HG02884 (cell line): ENCODE results near the gene RUNX1.
"Not testable (repeated sequence)": the region's sequence is repeated elsewhere in the genome, so short reads cannot be mapped to it uniquely, and the experiment has no call there.

Experiments
- ATAC-seq: cut with Tn5 transposase; IDR thresholded peaks from one replicate; pipeline ENCODE4 v1.9.1; 2021; ENCODE audit warnings: mild to moderate bottlenecking, moderate library complexity; ENCODE audit not compliant: unreplicated experiment

Gene RUNX1

DNA sequence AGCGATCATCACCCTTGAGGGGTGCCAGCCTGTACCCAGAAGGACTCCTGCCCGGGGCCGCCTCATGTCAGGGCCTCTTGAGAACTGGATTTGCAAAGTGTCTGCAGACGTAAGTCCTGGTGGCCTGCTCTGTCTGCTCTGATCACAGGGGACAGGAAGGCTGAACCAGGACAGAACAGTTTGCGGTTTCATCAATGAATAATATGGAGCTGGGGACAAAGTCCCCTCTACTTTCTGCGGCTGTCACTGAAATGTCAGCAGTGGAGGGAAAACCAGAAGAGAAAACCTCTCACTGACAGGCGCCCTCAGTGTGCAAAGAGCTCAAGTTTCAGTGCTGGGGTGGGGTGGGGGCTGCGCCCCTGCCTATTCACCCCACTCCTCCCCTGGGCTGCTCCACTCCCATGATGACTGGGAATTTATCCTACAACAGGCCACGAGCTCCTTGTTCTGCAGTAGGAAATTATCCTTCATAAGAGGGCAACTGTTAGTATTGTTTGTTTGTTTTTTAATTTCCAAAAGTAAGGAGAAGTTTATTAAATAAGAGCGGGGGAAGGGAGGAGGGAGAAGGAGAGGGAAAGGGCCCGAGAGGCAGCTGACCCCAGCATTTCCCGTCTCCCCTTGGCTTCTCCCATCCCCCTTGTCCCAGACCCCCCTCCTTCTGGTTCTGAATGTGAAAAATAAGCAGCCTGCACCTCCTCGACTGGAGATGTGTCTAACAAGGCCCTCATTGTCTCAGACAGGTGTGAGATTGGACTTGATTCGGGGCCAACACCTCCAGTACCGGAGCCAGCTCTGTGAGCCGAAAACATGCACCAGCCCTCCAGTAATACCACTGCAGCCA, 231.1 kb downstream of the RUNX1 start:
- no peak for ATAC-seq

GRCh38 chr21:34815831-34816705, 233.0 kb downstream of the RUNX1 start:
- no peak for ATAC-seq

GRCh38 chr21:34814529-34814951, 234.6 kb downstream of the RUNX1 start:
- ATAC-seq = no peak

DNA sequence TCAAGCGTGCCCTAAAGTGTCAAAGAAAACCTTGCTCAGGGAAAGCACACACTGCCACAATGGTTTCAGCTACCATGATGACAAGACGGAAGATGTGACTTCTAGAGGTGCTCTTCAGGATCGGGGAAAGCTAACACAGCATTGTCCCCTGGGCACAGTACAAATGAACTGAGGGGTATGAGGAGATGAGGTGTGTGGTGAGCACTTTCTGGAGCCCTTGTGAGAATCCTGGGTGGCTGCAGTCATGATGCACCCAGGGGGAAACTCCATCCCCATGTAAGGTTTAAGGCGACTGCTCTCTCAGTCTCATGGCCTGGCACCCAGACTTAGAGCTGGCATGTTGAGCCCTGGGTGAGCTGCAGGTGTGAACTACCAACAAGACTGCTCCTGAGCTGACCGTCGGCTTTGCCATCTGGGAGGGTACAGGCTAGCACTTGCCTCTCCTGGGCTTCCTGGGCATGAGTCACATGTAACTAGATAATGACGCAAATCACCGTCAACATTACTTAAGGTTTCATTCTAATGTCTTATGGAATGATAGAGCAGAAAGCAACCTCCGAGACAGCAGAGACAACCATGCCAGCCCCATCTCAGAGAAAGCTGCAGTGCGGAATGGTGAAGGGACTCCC, 235.7 kb downstream of the RUNX1 start:
- no peak for ATAC-seq

DNA sequence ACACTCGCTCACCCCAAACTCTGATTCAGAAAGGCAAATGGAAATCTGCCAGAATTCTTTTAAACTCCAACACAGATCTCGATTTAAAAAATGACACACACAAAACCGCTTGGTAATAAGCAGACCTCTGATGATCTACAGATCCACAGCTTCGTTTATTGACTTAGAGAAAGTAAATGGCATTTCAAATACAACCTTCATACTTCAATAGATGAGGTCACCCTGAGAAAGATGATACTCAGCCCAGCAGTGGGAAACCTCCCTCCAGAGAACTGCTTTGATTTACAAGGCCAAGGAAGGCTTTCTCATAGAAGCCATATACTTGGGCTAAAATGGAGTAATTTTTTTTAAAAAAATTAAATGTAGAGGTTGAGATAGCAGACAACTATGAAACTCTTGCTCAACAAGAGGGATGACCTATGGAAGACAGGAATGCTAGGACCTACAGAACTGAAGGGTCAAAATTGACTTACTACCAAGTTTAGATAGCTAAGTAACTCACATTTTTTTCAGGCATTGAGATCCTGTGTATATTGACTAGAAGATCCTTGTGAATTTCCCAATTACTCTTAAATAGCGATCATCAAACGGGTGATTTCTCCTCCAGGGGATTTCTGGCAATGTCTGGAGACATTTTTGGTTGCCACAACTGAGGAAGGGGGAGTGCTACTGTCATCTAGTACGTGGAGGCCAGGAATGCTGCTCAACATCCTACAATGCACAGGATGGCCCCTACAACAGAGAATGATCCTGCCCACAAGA, 236.4 kb downstream of the RUNX1 start:
- ATAC-seq = no peak

GRCh38 chr21:34811368-34811767, 237.7 kb downstream of the RUNX1 start:
- no peak for ATAC-seq

DNA sequence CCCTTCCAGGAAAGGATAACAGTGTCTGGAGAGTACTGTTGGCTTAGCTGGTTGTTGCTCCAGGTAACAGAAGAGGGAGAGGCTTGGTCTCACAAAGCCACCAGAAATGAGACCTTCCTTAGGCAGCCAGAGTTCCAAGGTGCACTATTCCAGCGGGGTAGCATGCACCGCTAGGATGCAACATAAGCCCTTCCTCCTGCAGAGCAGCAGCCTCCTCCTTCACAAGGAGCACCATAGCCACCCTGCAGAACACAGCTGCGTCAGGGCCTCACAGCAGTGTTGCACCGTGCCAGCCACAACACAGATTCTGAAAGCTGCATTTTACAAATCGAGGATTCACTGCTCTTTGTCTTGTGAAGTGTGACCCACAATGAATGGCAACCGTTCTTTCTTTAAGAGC, 238.3 kb downstream of the RUNX1 start:
- no peak for ATAC-seq

GRCh38 chr21:34809822-34810221, 239.3 kb downstream of the RUNX1 start:
- ATAC-seq = no peak

- no peak for ATAC-seq
Observed at GRCh38 chr21:34808569-34809204, 240.4 kb downstream of the RUNX1 start.

- no peak for ATAC-seq
Observed at GRCh38 chr21:34807881-34808568, 241.1 kb downstream of the RUNX1 start.

GRCh38 chr21:34807146-34807880, 241.8 kb downstream of the RUNX1 start:
- ATAC-seq = no peak

DNA sequence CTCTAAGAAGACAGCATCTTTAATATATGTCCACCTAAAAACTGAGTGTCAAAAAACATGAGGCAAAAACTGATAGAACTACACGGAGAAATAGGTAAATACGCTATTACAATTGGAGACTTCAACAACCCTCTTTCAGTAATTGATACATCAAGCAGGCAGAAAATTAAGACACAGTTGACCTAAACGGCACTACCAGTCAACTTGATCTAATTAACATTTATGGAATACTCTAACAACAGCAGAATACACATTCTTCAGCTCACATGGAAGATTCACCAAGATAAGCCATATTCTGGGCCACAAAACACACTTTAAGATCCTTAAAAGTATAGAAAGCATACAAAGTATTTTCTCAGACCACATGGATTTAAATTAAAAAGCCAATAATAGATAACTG, 242.7 kb downstream of the RUNX1 start:
- no peak for ATAC-seq

DNA sequence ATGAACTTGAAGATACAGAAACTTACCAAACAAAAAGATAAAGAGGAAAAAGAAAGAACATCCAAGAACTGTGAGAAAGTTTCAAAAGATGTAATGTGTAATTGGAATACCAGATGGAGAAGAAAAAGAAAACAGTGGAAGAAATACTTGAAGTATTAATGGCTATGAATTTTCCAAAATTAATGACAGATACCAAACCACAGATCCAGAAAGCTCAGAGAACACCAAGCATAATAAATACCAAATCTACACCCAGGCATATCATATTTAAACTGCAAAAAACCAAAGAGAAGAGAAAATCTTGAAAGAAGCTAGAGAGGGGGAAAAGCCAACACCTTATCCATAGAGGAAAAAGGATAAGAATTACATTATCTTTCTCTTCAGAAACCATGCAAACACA, 243.9 kb downstream of the RUNX1 start:
- no peak for ATAC-seq

- not testable (repeated sequence) for ATAC-seq
Observed at GRCh38 chr21:34804584-34804983, 244.5 kb downstream of the RUNX1 start.

DNA sequence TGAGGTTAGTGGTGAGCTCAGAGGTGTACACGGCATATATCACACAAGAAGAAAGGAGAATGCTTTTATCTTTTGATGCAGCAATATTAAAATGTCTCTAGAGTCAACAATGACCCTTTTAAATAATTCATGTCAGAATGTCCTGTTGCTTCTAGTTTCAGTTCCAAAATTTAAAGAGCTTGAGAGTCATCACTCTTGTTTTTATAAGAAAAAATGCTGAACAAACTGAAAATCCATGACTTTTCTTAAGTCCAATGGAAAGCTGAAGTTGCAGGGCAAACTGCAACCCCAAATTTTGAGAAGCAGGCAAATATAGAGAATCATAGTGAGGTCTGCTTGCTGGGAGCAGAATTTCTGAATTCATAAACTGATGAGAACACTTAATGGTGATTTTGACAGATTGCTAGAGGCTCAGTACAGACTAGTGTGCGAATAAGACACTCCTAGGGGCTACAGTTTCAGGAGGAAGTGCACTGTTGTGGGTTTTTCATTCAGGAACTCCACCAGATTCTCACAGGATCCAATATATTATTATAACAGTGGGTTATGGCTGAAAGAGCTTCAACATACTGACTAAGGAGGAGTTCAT, 245.2 kb downstream of the RUNX1 start:
- ATAC-seq = no peak

GRCh38 chr21:34802180-34802899, 246.8 kb downstream of the RUNX1 start:
- ATAC-seq = no peak

DNA sequence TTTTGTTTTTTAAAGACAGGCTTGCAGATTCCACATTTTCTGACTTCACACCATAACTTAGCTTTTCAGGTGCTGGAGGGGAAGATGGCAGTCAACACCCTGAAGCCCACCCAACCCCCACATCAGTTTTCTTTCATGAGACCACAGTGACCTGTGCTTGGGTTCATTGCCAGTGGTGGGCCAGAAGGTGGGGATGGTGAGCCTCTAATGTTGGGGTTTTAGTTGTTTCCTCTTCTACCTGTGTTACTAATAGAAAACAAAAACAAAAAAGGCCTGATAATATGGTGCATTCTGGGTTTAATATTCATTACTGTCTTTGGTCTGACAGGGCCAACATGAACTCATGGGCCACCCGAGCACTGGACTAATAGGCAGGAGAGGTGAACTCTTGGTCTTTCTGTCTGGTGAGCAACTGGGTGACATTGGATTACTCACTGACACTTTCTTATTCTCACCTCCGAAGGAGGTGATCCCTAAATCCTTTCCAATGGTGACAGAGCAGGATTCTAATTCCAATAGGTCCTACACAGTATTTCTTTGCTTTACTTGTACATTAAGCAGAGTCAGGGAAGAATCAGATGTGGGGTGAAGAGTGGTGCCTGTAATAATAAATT, 247.5 kb downstream of the RUNX1 start:
- ATAC-seq = no peak
